Activated B cell treated with CpG ODN at 0.5 μM for 24 hours (primary cell): ENCODE measurements around the gene HOXD11. TPM values are rescaled to one million over a fixed set of nuclear protein-coding genes. Genes with fewer than 3 reads are reported as not detected.

Experiments
- ATAC-seq: fragments of 200-7000 bp; cut with Tn5 transposase; one replicate; pipeline ENCODE4 v1.10.0; 2021; ENCODE audit warnings: low read depth, mild to moderate bottlenecking, moderate library complexity
- CTCF ChIA-PET: fragments of 350-600 bp; sonication (Branson Sonifier 250); formaldehyde crosslinking; loops from one replicate; lab custom pipeline; 2021; ENCODE audit warnings: antibody characterized with exemption; lab: Charles Lee
- POLR2A ChIA-PET: fragments of 350-600 bp; sonication (Branson Sonifier 250); formaldehyde crosslinking; loops from one replicate; lab custom pipeline; 2021; ENCODE audit warnings: antibody characterized with exemption; lab: Charles Lee
- DNase-seq: peaks from one replicate; pipeline ENCODE4 v3.0.0; 2022
- H3K27ac Mint-ChIP-seq: one replicate; pipeline ENCODE4 v1.8.0; 2020; ENCODE audit warnings: mixed read lengths
- H3K27me3 Mint-ChIP-seq: one replicate; pipeline ENCODE4 v1.8.0; 2021; ENCODE audit warnings: mixed read lengths
- H3K36me3 Mint-ChIP-seq: one replicate; pipeline ENCODE4 v1.8.0; 2021; ENCODE audit warnings: low read depth, mixed read lengths
- H3K4me1 Mint-ChIP-seq: one replicate; pipeline ENCODE4 v1.8.0; 2021; ENCODE audit warnings: mixed read lengths
- H3K4me3 Mint-ChIP-seq: one replicate; pipeline ENCODE4 v1.8.0; 2020; ENCODE audit warnings: mild to moderate bottlenecking, mixed read lengths
- H3K9me3 Mint-ChIP-seq: one replicate; pipeline ENCODE4 v1.8.0; 2020; ENCODE audit warnings: mixed read lengths
- intact Hi-C: fragments of 100-400 bp; cut with micrococcal nuclease; formaldehyde crosslinking; loops from one replicate; pipeline ENCODE4 v1.15.1; 2024
- total RNA-seq: library from RNA; stranded (reverse); gene quantifications from 2 replicates; pipeline ENCODE4 v1.2.3, GENCODE V29; 2022
- TF ChIP-seq, protein P1 (sequence below): fragments of 200-600 bp; IDR thresholded peaks from one replicate; pipeline ENCODE4 v1.8.0; 2022; ENCODE audit warnings: antibody characterized with exemption, mild to moderate bottlenecking

Gene HOXD11
- total RNA-seq, 1 donor from 2014 or later: not detected

DNA sequence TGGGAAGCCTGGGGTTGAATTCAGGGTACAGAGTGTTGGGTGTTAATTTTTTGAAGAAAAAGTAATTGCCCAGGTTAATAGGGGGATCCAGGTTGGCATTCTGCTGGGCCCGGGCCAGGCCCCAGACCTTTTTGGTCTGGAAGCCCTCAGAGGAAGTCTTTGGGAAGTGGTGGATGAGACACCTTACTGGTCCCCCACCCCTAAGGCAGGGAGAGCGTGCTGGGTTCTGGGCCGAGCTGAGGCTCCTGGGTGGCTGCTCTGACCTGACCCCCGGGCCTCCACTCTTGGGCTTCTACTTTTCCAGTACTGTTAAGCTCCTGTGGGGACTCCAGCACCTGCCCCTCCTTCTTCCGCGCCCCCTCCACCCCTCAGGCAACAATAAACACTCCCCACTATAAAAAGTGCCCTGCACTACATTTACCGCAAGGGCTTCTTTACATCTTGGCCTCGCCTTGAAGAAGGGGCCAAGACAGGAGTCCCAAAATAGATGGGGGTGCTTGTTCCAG lies 49.3 kb downstream of the HOXD11 start:
- intact Hi-C loops: loop anchor here (2.0 kb wide), 1 partner anchor 24 kb away; no protein-coding TSS in a partner anchor
- Mint-ChIP-seq H3K9me3 (no peaks in the 10 kb centered on the region), H3K27me3 (peaks cover 51% of the 10 kb centered on the region), H3K27ac (no peak overlapping the region), H3K4me3 (no peak overlapping the region), H3K36me3 (no peaks in the 10 kb centered on the region), H3K4me1 (peaks cover 3% of the 10 kb centered on the region)
- ATAC-seq (no peak), DNase-seq (no peak)
- CTCF ChIA-PET: no interaction called here
- POLR2A ChIA-PET: no interaction called here
- TF ChIP-seq, protein P1, sequence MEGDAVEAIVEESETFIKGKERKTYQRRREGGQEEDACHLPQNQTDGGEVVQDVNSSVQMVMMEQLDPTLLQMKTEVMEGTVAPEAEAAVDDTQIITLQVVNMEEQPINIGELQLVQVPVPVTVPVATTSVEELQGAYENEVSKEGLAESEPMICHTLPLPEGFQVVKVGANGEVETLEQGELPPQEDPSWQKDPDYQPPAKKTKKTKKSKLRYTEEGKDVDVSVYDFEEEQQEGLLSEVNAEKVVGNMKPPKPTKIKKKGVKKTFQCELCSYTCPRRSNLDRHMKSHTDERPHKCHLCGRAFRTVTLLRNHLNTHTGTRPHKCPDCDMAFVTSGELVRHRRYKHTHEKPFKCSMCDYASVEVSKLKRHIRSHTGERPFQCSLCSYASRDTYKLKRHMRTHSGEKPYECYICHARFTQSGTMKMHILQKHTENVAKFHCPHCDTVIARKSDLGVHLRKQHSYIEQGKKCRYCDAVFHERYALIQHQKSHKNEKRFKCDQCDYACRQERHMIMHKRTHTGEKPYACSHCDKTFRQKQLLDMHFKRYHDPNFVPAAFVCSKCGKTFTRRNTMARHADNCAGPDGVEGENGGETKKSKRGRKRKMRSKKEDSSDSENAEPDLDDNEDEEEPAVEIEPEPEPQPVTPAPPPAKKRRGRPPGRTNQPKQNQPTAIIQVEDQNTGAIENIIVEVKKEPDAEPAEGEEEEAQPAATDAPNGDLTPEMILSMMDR: no peak

DNA sequence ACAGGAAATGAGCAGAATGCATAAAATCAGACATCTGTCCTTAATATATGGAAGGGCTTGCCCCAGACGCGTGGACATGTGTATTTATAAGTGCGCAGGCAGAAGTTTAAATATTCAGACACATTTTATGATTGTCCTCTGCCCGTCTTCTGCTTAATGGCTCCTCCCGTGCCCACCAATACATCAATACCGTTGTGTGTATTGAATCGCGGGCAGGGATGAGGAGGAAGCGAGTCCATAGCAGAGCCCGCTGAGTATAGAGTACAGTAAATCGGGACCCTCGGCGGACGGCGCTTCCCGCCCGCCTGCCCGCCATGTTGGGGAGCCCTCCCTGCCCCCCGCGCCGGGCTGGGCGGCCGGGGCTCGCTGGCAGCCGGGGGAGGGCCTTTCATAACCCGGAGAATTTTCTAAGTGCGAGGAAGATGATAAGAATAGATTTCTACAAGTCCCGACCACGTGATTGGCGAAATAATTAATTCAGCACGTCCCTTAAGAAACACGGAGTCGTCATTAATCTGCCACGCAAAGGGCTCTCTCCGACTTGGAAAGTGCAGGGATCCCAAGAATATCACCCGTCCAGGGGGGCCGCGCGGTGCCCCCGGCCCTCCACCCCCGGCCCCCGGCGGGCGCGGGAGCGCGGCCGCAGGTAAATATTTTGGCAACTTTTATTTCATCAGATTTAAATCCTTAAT lies 49.9 kb downstream of the HOXD11 start, which contains the start of gene HOXD3:
Gene HOXD3 (plus strand): TSS at position 501 of the 692 bp plus-strand sequence. CDS start 11,808 bp downstream, outside the sequence.
- Mint-ChIP-seq H3K27ac (no peak within 1 kb of the TSS), H3K36me3 (no peaks in the 10 kb centered on the region), H3K27me3 (peaks cover 54% of the 10 kb centered on the region), H3K4me3 (no peak within 1 kb of the TSS), H3K4me1 (peaks cover 3% of the 10 kb centered on the region), H3K9me3 (no peaks in the 10 kb centered on the region)
- no peak for DNase-seq
- intact Hi-C loops: loop anchor here (2.0 kb wide), 1 partner anchor 24 kb away; no protein-coding TSS in a partner anchor
- TF ChIP-seq, protein P1: no peak
- no peak for ATAC-seq
- ChIA-PET CTCF (no interaction called here), POLR2A (no interaction called here)

DNA sequence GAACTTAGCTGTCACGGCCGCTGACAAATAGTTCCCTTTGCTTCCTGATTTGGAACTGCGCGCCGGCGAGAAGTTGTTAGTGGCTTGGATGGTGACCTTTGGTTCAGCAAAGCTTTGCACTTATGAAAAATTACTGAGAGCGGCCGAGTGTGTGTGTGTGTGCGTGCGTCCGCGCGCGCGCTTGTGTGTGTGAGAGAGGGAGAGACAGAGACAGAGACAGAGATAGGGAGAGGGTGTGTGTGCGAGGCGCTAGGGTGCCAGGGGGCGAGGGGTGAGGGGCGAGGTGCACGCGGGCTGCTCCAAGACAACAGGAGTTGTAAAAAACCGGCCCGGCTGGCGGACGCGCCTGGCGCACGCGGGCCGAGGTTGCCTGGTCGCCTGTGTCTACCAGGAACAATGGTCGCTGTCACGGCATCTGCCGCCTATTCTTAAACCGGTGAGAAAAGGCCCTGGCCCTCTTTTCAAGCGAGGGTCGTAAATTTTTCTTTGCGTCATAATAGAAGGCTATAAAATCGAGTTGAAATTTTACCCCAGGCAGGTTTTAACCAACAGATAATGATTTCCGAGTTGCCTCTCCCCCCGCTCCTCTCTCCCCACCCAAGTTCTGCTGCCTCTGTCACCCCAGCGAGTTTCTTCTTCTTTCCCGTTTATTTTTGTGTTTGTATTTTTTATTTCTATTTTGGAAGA lies 50.6 kb downstream of the HOXD11 start:
- TF ChIP-seq, protein P1: no peak
- DNase-seq (no peak), ATAC-seq (no peak)
- no peaks in the 10 kb centered on the region for H3K9me3 Mint-ChIP-seq
- H3K27me3 Mint-ChIP-seq: peaks cover 58% of the 10 kb centered on the region
- POLR2A ChIA-PET: no interaction called here
- intact Hi-C loops: loop anchor here (2.0 kb wide), 2 partner anchors 25 to 79 kb away; no protein-coding TSS in a partner anchor
- CTCF ChIA-PET: no interaction called here
- H3K36me3 Mint-ChIP-seq: no peaks in the 10 kb centered on the region
- H3K4me3 Mint-ChIP-seq: no peak overlapping the region
- H3K4me1 Mint-ChIP-seq: peaks cover 3% of the 10 kb centered on the region
- no peak overlapping the region for H3K27ac Mint-ChIP-seq

DNA sequence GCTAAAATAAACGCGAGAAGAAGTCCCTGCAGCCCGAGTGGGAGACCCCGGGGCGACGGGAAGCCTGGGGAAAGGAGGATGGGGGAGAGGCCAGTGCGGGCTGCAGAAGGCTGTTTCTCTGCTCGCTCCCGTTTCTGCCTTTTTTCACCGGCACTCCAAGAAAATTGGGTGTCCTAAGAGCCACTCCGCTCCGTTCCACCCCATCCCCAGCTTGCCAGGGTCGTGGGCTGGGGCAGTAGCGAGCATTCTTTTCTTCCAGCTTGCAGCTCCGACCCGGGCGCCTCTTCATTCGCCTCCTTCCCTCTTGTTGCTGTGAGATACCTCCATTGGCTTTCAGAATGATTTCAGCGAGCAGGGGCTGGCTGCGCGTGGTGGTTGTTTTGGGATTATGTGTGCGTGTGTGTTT lies 51.1 kb downstream of the HOXD11 start:
- Mint-ChIP-seq H3K36me3 (no peaks in the 10 kb centered on the region), H3K27me3 (peaks cover 58% of the 10 kb centered on the region), H3K27ac (no peak overlapping the region), H3K4me1 (peaks cover 3% of the 10 kb centered on the region), H3K4me3 (no peak overlapping the region), H3K9me3 (no peaks in the 10 kb centered on the region)
- ChIA-PET CTCF (no interaction called here), POLR2A (no interaction called here)
- intact Hi-C loops: loop anchor here (2.0 kb wide), 1 partner anchor 79 kb away; no protein-coding TSS in a partner anchor
- TF ChIP-seq, protein P1: no peak
- no peak for ATAC-seq
- no peak for DNase-seq
